GM23338 (cell line): ENCODE results near the gene SCRT2. TPM values are rescaled to one million over a fixed set of nuclear protein-coding genes. Genes with fewer than 3 reads are reported as not detected.

Source experiments
- ATAC-seq: fragments of 200-7000 bp; cut with Tn5 transposase; 3 replicates; pipeline ENCODE4 v1.9.1; 2020
- DNase-seq: peaks from one replicate; pipeline ENCODE4 v3.0.0-alpha.2; 2015; ENCODE audit warnings: low spot score
- H2AFZ ChIP-seq: fragments of 200-600 bp; sonication (generic); 2 replicates; pipeline ENCODE4 v1.8.0; 2016; ENCODE audit warnings: antibody characterized with exemption, mild to moderate bottlenecking, moderate library complexity
- H3F3A ChIP-seq: fragments of 200-600 bp; sonication (generic); replicated peaks from 2 replicates; pipeline ENCODE4 v1.8.0; 2017; ENCODE audit warnings: antibody characterized with exemption, mixed run types, low read depth
- H3K27ac ChIP-seq: fragments of 200-600 bp; sonication (generic); 2 replicates; pipeline ENCODE4 v1.6.1; 2016; ENCODE audit warnings: low read depth
- H3K27me3 ChIP-seq: fragments of 200-600 bp; sonication (generic); 2 replicates; pipeline ENCODE4 v1.8.0; 2016; ENCODE audit warnings: mild to moderate bottlenecking, mixed run types, moderate library complexity; ENCODE audit not compliant: insufficient read depth
- H3K36me3 ChIP-seq: fragments of 200-600 bp; sonication (generic); 2 replicates; pipeline ENCODE4 v1.8.0; 2016; ENCODE audit warnings: mild to moderate bottlenecking; ENCODE audit not compliant: insufficient read depth
- H3K4me1 ChIP-seq: fragments of 200-600 bp; sonication (generic); 2 replicates; pipeline ENCODE4 v1.8.0; 2016; ENCODE audit warnings: mild to moderate bottlenecking, moderate library complexity; ENCODE audit not compliant: insufficient read depth
- H3K4me2 ChIP-seq: fragments of 200-600 bp; sonication (generic); 2 replicates; pipeline ENCODE4 v1.7.1; 2017; ENCODE audit warnings: mixed run types
- H3K4me3 ChIP-seq: fragments of 200-600 bp; sonication (generic); 2 replicates; pipeline ENCODE4 v1.6.1; 2016; ENCODE audit warnings: mixed run types
- H3K79me2 ChIP-seq: fragments of 200-600 bp; sonication (generic); replicated peaks from 2 replicates; pipeline ENCODE4 v1.8.0; 2017; ENCODE audit warnings: mild to moderate bottlenecking; ENCODE audit not compliant: insufficient read depth
- H3K9me2 ChIP-seq: fragments of 200-600 bp; sonication (generic); 2 replicates; pipeline ENCODE4 v1.8.0; 2017; ENCODE audit not compliant: insufficient read depth
- H4K20me1 ChIP-seq: fragments of 200-600 bp; sonication (generic); replicated peaks from 2 replicates; pipeline ENCODE4 v1.8.0; 2017; ENCODE audit warnings: mild to moderate bottlenecking; ENCODE audit not compliant: insufficient read depth
- H3K27ac Mint-ChIP-seq: 2 replicates; pipeline ENCODE4 v1.8.0; 2020; ENCODE audit warnings: inconsistent platforms, mild to moderate bottlenecking, moderate library complexity, mixed read lengths
- H3K27me3 Mint-ChIP-seq: 3 replicates; pipeline ENCODE4 v1.8.0; 2022; ENCODE audit warnings: low read depth, mild to moderate bottlenecking, moderate library complexity, mixed read lengths, inconsistent platforms; ENCODE audit not compliant: insufficient read depth, poor library complexity
- H3K36me3 Mint-ChIP-seq: 3 replicates; pipeline ENCODE4 v1.8.0; 2021; ENCODE audit warnings: low read depth, mild to moderate bottlenecking, inconsistent platforms, moderate library complexity, mixed read lengths
- H3K4me1 Mint-ChIP-seq: 3 replicates; pipeline ENCODE4 v1.8.0; 2020; ENCODE audit warnings: mild to moderate bottlenecking, inconsistent platforms, mixed read lengths
- H3K4me3 Mint-ChIP-seq: 3 replicates; pipeline ENCODE4 v1.8.0; 2021; ENCODE audit warnings: moderate library complexity, mild to moderate bottlenecking, inconsistent platforms, mixed read lengths
- H3K9me3 Mint-ChIP-seq: 3 replicates; pipeline ENCODE4 v1.8.0; 2020; ENCODE audit warnings: moderate library complexity, mild to moderate bottlenecking, inconsistent platforms, mixed read lengths
- CTCF ChIP-seq, 2 experiments: fragments of 200-600 bp in 1 of 2; sonication (generic) in 1 of 2; conservative IDR thresholded peaks; 2 replicates each; pipeline versions ENCODE4 v1.5.1 to v1.6.1; 2016 to 2017; ENCODE audit warnings: antibody characterized with exemption in 2 of 2, low read depth in 2 of 2, mild to moderate bottlenecking in 2 of 2, moderate library complexity in 1 of 2
- ETS1 ChIP-seq: IDR thresholded peaks from 2 replicates; pipeline ENCODE4 v1.6.1; 2016; ENCODE audit warnings: antibody characterized with exemption
- EZH2 ChIP-seq: fragments of 200-600 bp; sonication (generic); IDR thresholded peaks from one replicate; pipeline ENCODE4 v1.8.0; 2017; ENCODE audit warnings: antibody characterized with exemption, mild to moderate bottlenecking, low read depth; ENCODE audit not compliant: unreplicated experiment
- EZH2phosphoT487 ChIP-seq: fragments of 200-600 bp; sonication (generic); IDR thresholded peaks from one replicate; pipeline ENCODE4 v1.8.1; 2018; ENCODE audit warnings: antibody characterized with exemption; ENCODE audit not compliant: unreplicated experiment
- NANOG ChIP-seq: IDR thresholded peaks from 2 replicates; pipeline ENCODE4 v1.6.1; 2016; ENCODE audit warnings: antibody characterized with exemption, borderline replicate concordance
- POLR2AphosphoS5 ChIP-seq: IDR thresholded peaks from 2 replicates; pipeline ENCODE4 v1.6.1; 2016; ENCODE audit warnings: antibody characterized with exemption, low read depth
- REST ChIP-seq: IDR thresholded peaks from one replicate; pipeline ENCODE4 v1.6.1; 2018; ENCODE audit warnings: antibody characterized with exemption; ENCODE audit not compliant: unreplicated experiment
- STAT1 ChIP-seq: IDR thresholded peaks from one replicate; pipeline ENCODE4 v1.6.1; 2016; ENCODE audit warnings: antibody characterized with exemption; ENCODE audit not compliant: unreplicated experiment
- ZNF114 ChIP-seq: fragments of 250-450 bp; sonication (Bioruptor Pico); IDR thresholded peaks from 2 replicates; pipeline ENCODE4 v1.5.0; 2020; ENCODE audit warnings: mild to moderate bottlenecking, moderate library complexity
- ZNF331 ChIP-seq: fragments of 250-450 bp; sonication (Bioruptor Pico); IDR thresholded peaks from 2 replicates; pipeline ENCODE4 v1.5.0; 2020; ENCODE audit warnings: low read depth, mild to moderate bottlenecking, moderate library complexity
- ZNF462 ChIP-seq: fragments of 250-450 bp; sonication (Bioruptor Pico); IDR thresholded peaks from 2 replicates; pipeline ENCODE4 v1.5.0; 2020; ENCODE audit warnings: mild to moderate bottlenecking, moderate library complexity
- polyA plus RNA-seq: library from polyadenylated mRNA; unstranded; fragments of >200 nt; fragmentation: Nextera tagmentation; extraction: Ambion mirVana; gene quantifications from 2 replicates; pipeline ENCODE4 v1.2.1, GENCODE V29; 2016
- total RNA-seq: library from RNA; depleted of rRNA; stranded (reverse); fragments of >200 nt; shearing (Covaris generic); gene quantifications from 2 replicates; pipeline ENCODE4 v1.2.3, GENCODE V29; 2014

The SCRT2 gene
- total and polyA plus RNA-seq, 2 experiments from 2014 or later = 0.31 TPM; not detected in 1

- TF ChIP-seq ETS1 (no peak), ZNF114 (no peak)
These were observed 11.5 kb downstream of the SCRT2 start (continued) for GRCh38 chr20:664151-664550.

DNA sequence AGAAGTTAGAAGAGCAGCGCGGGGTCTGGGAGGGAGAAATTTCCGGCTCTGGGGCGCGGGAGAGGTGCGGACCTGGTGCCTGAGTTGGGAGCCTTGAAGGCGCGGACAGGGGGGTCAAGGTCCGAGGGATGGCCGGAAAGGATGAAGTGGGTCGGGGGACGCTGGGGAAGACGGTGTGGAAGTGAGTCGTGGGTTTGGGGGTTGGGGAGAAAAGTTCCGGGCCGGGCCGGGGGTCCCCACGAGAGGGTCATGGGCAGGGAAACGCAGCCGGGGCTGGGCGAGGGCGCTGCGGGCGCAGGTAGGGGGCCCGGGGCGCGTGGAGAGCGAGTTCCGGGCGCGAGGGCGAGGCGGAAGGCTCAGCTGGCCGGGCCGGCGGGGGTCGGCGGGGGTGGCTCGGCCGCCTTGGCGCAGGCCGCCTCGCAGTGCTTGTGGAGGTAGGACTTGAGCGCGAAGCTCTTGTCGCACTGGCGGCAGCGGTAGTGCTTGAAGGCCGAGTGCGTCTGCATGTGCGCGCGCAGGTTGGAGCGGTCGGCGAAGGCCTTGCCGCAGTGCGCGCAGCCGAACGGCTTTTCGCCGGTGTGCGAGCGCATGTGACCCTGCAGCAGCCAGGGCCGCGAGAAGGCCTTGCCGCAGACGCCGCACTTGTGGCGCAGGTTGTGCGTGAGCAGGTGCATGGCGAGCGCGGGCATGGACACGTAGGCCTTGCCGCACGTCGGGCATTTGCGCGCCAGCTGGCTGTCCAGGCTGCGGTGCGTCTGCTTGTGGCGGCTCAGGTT lies 12.1 kb downstream of the SCRT2 start:
- Mint-ChIP-seq H3K4me3 (peak overlapping the region; percentile 38; the same call in 2 of the 3 replicates), H3K27me3 (peaks cover 38% of the 10 kb centered on the region)
- DNase-seq = peak; percentile 88

More for the DNA sequence above, 12.1 kb downstream of the SCRT2 start:
- TF ChIP-seq REST (no peak), EZH2 (peak; percentile 19), ZNF114 (no peak), ZNF331 (CRISPR knock-in tag) (no peak), CTCF (conservative IDR thresholded peaks at IDR 0.05; ENCODE audit: low read depth in 2 of 2) (no peak), EZH2phosphoT487 (no peak), ZNF462 (CRISPR knock-in tag) (no peak), POLR2AphosphoS5 (0 out of 2 replicates have a peak, but pooled peaks have one; percentile 13), NANOG (no peak), STAT1 (no peak)
- Mint-ChIP-seq H3K4me1 (peaks cover 73% of the 10 kb centered on the region), H3K9me3 (0 out of 3 replicates have a peak, but pooled peaks cover 3% of the 10 kb centered on the region), H3K27ac (peak overlapping the region; percentile 33; the same call in 1 of the 2 replicates), H3K36me3 (no peaks in the 10 kb centered on the region)
- peak overlapping the region; percentile 41; the same call in 1 of the 2 replicates for H3K4me3 ChIP-seq
- H3K79me2 ChIP-seq = no peaks in the 10 kb centered on the region
- H3K27me3 ChIP-seq = peaks cover 55% of the 10 kb centered on the region
- 0 out of 2 replicates have a peak, but pooled peaks cover 5% of the 10 kb centered on the region for H3K9me2 ChIP-seq
- no peak overlapping the region for H2AFZ ChIP-seq
- ATAC-seq = peak; percentile 29
- no peaks in the 10 kb centered on the region for H3K36me3 ChIP-seq
- no peaks in the 10 kb centered on the region for H4K20me1 ChIP-seq
- H3K27ac ChIP-seq = no peak overlapping the region
- H3K4me1 ChIP-seq = peaks cover 66% of the 10 kb centered on the region
- H3F3A ChIP-seq = peaks cover 14% of the 10 kb centered on the region
- H3K4me2 ChIP-seq = peak overlapping the region; percentile 73
